ENCODE data around the gene ANKRD16.
"Not testable (repeated sequence)": the region's sequence is repeated elsewhere in the genome, so short reads cannot be mapped to it uniquely, and the experiment has no call there.

ANKRD16 gene

DNA sequence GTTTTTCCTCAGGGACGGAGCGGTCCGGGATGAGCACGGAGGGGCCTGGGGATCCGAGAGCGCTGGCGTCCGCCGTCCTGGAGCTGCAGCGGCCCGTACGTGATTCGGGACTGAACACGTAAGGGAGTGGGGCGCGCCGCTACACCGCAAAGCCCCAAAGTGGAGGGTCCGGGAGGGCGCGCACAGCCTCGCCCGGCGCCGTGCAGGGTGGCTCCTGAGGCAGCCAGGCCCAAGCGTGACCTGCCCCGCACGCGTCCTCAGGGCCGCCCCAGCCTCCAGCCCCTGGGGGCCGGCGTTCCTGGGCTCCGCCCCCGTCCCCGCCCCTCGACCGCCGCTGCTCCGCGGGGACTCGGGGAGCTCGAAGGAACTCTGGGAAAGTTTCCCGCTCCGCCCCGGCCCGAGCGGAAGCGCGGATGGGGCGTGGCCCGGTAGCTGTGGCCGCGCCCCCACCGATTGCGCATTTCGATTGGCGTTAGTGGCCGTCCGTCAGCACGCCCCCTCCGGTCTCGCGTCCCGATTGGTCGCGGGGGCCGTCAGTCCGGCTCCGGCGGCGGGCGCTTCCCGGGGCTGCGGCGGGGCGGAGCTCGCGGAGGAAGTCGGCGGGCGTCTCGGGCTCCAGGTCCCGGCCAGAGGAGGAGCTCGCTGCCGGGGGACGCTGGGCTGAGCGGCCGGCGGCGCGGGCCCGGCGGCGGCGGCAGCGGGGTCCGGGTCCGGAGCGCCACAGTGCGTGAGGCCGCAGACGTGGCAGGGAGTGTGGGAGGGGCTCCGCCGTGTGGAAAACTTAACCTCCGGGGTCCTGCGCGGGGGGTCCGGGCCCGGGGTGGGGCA, at the start of gene ANKRD16, which contains the start of gene FBH1:
Gene ANKRD16, minus strand, starts transcription at position 270 of the 828 bp plus-strand sequence. CDS start 539 bp downstream, outside the sequence.
Gene FBH1, plus strand, starts transcription at position 620 of the 828 bp plus-strand sequence. Its CDS starts 103 bp downstream, at position 723.
- DNase-seq, result peak; percentile 97

DNA sequence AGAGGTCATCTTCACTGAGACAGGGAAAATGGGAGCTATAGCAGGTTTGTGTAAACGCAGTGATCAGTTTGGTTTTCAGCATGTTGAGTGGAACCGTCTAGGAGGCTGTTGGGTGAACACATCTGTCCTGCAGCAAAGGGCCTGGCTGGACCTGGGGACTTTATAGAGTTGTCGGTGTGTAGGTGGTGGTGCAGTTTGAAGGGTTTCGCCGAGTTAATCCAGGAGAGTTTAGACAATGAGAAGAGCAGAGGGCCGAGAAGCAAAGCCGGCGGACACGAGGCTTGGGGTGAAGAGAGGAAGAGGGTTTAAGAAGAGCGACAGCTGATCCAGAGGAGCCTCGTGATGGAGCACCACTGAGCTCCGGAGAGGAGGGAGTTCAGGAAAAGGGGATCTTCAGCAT, 48.6 kb upstream of the ANKRD16 start:
- DNase-seq, result no peak

DNA sequence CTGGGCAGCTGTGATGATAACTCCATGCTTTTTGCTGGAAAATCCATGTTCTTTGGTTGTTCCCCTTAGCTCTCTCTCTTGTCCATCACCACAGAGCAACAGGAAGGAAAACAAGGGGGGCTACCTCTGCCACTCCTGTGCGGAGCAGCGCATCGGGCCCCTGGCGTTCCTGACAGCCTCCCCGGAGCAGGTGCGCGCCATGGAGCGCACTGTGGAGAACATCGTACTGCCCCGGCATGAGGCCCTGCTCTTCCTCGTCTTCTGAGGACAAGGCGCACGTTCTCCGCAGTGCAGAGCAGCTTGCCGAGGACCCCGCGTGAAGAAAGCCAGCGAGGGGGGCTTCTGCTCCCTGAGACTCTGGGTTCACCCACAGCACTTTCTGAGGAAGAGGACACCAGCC, 47.3 kb upstream of the ANKRD16 start:
- DNase-seq, result no peak

- DNase-seq, result no peak
Observed at GRCh38 chr10:5935628-5936027, 45.9 kb upstream of the ANKRD16 start.

DNA sequence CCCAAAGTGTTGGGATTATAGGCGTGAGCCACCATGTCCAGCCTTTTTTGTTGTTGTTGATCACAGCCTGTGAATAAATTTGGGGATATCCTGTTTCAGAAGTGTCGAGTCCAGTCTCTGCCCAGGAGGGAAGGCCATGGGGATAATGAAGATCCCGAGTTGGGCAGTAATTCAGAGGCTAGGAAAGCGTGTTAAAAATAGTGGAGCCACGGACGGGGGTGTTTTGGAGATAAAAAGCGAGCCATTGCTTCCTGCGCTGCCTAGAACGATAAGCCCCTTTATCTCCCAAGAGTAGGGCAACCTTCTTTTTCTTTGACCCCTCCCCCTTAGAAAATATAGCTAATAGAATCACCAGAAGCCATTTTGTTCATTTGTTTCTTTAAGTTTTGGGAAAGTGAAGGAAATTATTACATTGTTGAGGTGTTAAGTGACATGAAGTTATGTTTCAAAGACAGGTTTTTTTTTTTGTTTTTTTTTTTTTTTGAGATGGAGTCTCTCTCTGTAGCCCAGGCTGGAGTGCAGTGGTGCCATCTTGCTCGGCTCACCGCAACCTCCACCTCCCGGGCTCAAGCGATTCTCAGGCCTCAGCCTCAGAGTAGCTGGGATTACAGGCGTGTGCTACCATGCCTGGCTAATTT, 44.3 kb upstream of the ANKRD16 start:
- no peak for DNase-seq

DNA sequence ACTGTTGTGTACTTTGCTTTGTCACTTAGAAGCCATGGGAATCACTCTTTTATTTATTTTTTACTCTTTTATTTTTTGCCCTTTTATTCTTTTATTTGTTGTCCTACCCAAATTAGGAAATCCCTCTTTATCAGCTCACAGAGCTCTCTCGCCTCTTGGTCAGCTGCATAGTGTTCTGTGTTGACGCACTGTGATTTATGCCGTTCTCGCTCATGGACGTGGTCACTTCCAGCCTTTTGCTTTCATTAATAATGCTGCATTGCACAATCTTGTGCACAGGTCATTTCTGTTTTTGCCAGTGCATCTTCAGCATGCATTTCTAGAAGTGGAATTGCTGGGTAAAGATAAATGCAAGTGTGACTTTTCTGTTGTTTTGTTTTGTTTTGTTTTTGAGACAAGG, 42.7 kb upstream of the ANKRD16 start:
- DNase-seq, result no peak

DNA sequence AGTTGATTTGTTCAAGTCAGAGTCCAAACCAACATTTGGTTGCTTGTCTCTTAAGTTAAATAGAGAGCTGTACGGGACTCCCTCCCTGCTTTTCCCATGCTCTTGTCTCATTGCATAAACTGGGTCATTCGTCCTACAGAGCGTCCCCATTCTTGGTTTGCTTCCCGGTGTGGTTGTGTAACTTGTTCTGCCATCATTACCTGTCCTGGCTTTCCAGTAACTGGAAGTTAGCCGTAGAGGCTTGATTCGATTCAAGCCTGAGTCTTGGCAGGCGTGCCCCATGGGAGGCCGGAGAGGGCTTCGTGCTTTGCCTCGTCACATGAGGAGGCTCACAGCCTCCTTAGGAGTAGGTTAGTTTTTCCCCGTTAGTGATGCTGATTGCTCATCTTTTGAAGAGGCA, 40.6 kb upstream of the ANKRD16 start:
- DNase-seq, result no peak

DNA sequence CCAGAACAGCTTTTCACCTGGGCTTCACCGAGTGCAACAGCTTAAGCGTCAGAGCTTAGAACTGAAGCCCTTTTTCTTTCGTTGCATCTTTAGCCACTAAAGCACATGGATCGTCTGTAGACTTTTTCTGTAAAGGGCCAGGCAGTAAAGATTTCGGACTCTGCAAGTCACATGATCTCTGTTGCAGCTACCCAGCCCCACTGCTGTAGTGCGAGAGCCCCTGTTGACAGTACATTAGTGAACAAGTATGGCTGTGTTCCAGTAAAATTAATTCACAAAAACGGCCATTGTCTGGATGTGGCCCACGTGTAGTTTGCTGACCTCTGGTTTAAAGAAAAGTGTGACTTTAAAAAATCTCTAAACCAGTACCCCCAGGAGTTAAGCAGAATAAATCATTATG, 39.7 kb upstream of the ANKRD16 start:
- DNase-seq, result no peak

DNA sequence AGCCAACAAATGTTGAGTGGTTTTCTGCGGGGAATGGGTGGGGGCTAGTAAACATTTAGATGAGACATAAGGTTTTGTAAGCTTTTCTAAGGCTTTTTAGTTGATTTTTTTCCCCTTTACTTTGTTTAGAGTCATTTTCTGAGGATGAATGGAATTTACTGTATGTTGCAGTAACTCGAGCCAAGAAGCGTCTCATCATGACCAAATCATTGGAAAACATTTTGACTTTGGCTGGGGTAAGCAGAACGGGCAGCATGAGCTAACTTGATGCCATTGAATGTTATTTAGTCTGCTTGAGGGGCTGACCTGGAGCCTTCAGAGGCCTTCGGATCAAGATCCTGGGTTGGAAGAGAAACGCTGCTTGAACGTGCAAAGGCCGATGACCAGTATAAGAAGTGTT, 37.6 kb upstream of the ANKRD16 start:
- no peak for DNase-seq

GRCh38 chr10:5924889-5925288, 35.2 kb upstream of the ANKRD16 start:
- DNase-seq, result no peak

DNA sequence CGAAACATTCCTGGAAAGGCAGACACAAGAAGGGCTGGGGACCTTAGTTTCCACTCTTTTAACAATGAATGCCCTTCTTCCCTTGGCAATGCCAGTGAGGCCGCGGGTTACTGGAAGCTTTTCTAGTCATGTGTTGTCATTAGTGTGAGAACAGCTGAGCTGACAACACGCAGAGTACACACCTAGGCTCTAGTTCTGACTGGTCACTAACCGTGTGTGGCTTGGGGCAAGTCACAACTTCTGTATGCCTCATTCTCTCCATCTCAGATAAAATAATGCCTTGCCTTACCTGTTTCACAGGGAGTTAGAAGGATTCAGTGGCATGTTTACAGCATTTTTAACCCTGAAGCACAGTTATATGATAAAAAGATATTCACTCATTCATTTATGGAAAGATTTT, 32.1 kb upstream of the ANKRD16 start:
- DNase-seq, result no peak

DNA sequence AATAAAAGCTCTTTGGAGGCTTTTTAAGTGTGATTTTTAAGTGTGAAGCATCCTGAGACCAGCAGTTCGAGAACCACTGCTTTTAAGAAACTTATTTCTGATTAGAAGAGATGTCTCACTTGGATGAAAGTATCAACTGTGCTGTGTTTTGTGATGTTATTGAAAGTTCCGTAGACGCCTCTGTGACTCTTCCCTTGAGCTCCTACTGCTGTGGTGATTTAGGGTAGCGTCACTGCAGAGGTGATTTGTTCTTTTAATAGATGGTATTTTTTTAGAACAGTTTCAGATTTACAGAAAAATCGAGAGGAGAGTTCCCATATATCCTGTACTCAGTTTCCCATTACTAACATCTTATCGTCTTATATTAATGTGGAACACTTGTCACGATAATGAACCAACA, 29.9 kb upstream of the ANKRD16 start:
- no peak for DNase-seq

GRCh38 chr10:5918763-5919162, 29.1 kb upstream of the ANKRD16 start:
- no peak for DNase-seq

- DNase-seq, result no peak
Observed at GRCh38 chr10:5917305-5917704, 27.6 kb upstream of the ANKRD16 start.

GRCh38 chr10:5915451-5915850, 25.8 kb upstream of the ANKRD16 start:
- no peak for DNase-seq

- no peak for DNase-seq
Observed at GRCh38 chr10:5913736-5914135, 24.0 kb upstream of the ANKRD16 start.

- no peak for DNase-seq
Observed at GRCh38 chr10:5911670-5912069, 22.0 kb upstream of the ANKRD16 start.

DNA sequence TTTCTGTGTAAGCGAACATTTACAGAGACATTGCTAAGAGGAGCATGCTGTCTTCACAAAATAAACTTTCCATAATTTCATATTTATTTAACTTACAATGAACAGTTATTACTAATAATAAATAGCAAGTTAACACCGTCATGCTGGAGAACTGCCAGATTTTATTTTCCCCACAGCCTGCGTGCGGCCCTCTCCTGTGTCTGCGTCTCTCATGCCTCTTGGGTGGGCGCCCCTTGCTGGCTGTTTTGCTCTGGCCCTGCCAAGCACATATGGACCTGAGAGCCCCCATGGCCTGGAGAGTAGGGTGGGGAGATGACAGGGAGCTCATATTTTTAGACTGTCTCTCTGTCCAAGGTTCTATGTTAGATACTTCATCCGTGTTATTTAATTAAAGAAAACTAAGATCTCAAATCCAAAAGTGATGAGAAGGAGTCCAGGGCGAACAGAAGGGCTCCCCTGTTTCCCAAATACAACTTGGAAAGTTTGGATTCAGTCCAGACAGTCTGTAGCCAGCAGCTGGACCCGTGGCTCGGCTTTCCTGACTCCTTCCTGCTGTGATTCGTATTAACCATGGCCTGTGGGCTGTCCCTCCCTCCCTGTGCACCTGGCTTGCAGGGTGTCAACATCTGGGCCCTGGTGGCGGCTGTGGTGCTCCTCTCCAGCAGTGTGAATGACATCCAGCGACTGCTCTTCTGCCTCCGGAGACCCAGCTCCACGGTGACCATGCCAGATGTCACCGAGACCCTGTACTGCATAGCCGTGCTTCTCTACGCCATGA, 20.8 kb upstream of the ANKRD16 start:
- no peak for DNase-seq

- not testable (repeated sequence) for DNase-seq
Observed at GRCh38 chr10:5908676-5909075, 19.0 kb upstream of the ANKRD16 start.

DNA sequence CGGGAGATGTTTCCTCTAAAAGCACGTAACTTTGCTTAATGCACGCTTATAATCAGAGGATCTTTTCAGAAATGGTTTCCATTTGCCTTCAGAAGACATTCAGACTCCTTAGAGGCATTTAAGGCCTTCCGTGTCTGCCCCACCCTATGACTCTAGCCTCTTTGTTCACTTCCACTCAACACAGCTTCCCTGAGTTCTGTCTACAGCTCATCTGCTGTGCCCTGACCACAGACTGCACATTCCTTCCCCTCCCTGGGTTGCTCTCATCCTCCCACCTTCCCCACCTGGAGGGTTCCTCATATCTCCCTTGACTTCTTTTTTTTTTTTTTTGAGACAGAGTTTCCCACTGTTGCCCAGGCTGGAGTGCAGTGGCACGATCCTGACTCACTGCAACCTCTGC, 17.0 kb upstream of the ANKRD16 start:
- no peak for DNase-seq

DNA sequence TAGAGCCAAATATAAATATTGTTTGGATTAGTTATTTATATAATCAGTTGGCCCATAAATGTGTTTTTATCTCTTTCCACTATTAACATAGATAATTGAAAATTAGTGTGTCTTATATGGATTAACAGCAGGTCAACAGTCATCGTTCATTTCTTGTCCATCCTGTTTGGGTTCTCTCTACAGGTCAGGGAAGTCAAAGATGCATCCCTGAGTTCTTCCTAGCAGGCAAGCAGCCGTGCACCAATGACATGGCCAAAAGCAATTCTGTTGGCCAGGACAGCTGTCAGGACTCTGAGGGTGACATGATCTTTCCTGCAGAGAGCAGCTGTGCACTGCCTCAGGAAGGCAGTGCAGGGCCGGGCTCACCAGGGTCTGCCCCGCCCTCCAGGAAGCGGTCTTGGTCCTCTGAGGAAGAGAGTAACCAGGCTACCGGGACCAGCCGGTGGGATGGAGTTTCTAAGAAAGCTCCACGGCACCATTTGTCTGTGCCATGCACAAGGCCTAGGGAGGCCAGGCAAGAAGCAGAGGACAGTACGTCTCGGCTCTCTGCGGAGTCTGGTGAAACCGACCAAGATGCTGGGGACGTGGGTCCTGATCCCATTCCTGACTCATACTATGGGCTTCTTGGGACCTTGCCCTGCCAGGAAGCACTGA, 16.3 kb upstream of the ANKRD16 start:
- no peak for DNase-seq

DNA sequence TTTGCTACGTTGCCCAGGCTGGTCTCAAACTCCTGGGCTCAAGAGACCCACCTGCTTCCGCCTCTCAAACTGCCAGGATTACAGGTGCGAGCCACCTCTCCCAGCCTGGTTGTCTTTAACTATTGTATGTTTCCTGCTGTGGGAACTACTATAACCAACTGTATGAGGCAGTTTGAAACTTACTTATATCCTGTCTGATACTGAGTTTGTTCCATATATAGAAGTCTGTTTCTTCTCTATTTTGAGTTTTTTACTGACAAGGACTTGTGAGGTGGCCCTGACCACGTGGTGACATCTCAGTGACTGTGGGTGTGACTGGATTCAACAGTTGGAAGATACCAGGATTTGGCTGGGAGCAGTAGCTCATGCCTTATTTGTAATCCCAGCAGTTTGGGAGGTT, 14.5 kb upstream of the ANKRD16 start:
- no peak for DNase-seq

- DNase-seq, result no peak
Observed at GRCh38 chr10:5903563-5903962, 13.9 kb upstream of the ANKRD16 start.
